HCT116 (cell line): Measurements from ENCODE around the gene NHLRC3.

Experiments
- CTCF ChIP-seq, 3 experiments: fragments of 200-600 bp in 1 of 3; sonication (generic) in 1 of 3; IDR thresholded peaks in 2 of 3; conservative IDR thresholded peaks in 1 of 3; 2 replicates each; pipeline ENCODE4 v1.5.1; 2012 to 2017; ENCODE audit warnings: low read depth in 2 of 3, low read length in 2 of 3, antibody characterized with exemption in 1 of 3, borderline replicate concordance in 1 of 3, control low read depth in 1 of 3, mild to moderate bottlenecking in 1 of 3, mixed read lengths in 1 of 3, mixed run types in 1 of 3, moderate library complexity in 1 of 3; ENCODE audit not compliant: insufficient read depth in 1 of 3
- JUND ChIP-seq: IDR thresholded peaks from 2 replicates; pipeline ENCODE4 v1.6.1; 2012

- TF ChIP-seq JUND (no peak), CTCF (IDR thresholded peaks at IDR 0.05 in 2 of 3, conservative IDR thresholded peaks at IDR 0.05 in 1 of 3; ENCODE audit: borderline replicate concordance in 1 of 3, insufficient read depth in 1 of 3, low read depth in 2 of 3, low read length in 2 of 3) (no peak)
Observed at GRCh38 chr13:39034085-39034484, 4.2 kb upstream of the NHLRC3 start.
